H1 (cell line): ENCODE measurements around the gene SESN1. TPM values are rescaled to one million over a fixed set of nuclear protein-coding genes. Genes with fewer than 3 reads are reported as not detected.

ENCODE experiments used
- EGR1 ChIP-seq: IDR thresholded peaks from 2 replicates; pipeline ENCODE4 v1.6.1; 2011; ENCODE audit warnings: low read depth, low read length, borderline replicate concordance
- POU5F1 ChIP-seq: IDR thresholded peaks from 2 replicates; pipeline ENCODE4 v1.6.1; 2011; ENCODE audit warnings: low read depth, mild to moderate bottlenecking, low read length, moderate library complexity
- RBBP5 ChIP-seq: IDR thresholded peaks from 2 replicates; pipeline ENCODE4 v1.7.1; 2012; ENCODE audit warnings: low read depth, mild to moderate bottlenecking, inconsistent platforms, low read length, moderate library complexity, borderline replicate concordance
- RNF2 ChIP-seq: fragments of 200-900, 300-1000 bp; sonication (generic); IDR thresholded peaks from 2 replicates; pipeline ENCODE4 v1.7.1; 2016; ENCODE audit warnings: borderline replicate concordance, low read depth, mild to moderate bottlenecking, antibody characterized with exemption, low read length; ENCODE audit not compliant: poor library complexity, severe bottlenecking; ENCODE audit errors: missing control alignments
- TEAD4 ChIP-seq: IDR thresholded peaks from 2 replicates; pipeline ENCODE4 v1.6.1; 2012; ENCODE audit warnings: low read depth, low read length, inconsistent platforms, mixed read lengths
- YY1 ChIP-seq: IDR thresholded peaks from 2 replicates; pipeline ENCODE4 v1.6.1; 2011; ENCODE audit warnings: low read depth, mild to moderate bottlenecking, low read length
- polyA plus RNA-seq, 7 experiments: library from polyadenylated mRNA; depleted of rRNA in 3 of 7; stranded (reverse) in 5 of 7; unstranded in 2 of 7; fragments of >200 nt in 5 of 7; fragments of 200-250 nt in 2 of 7; gene quantifications; 1 replicate in 5 of 7; 2 replicates in 1 of 7; 4 replicates in 1 of 7; pipeline versions ENCODE4 v1.2.1 to v1.2.3, GENCODE V29; 2011 to 2013; ENCODE audit warnings: missing spikeins in 2 of 7, mixed read lengths in 2 of 7
- total RNA-seq: library from RNA; stranded (reverse); fragmentation: NEBNext Ultra II Directional; extraction: Animal tissue kit (Norgen Biotek cat#: 25700); gene quantifications from 2 replicates; pipeline ENCODE4 v1.2.1, GENCODE V29; 2021

SESN1 gene
- total and polyA plus RNA-seq, 2 of the 8 experiments (the other 6 are each of a cell fraction or from before 2014, with no cell fraction given), result 12.8 to 15.6 TPM

GRCh38 chr6:109029313-109029712 is 65.3 kb downstream of the SESN1 start (continued):
- TF ChIP-seq RNF2 (no peak), TEAD4 (no peak), POU5F1 (no peak), YY1 (no peak), RBBP5 (no peak), EGR1 (no peak)
- TF ChIP-seq, all 59 proteins: peak for 0
